ENCODE data around the gene SYN1. TPM values are rescaled to one million over a fixed set of nuclear protein-coding genes. Genes with fewer than 3 reads are reported as not detected.

The SYN1 gene
- total and polyA plus RNA-seq, 7 donors, result 0.16 to 1.6 (median 1.0) TPM; not detected in 1

DNA sequence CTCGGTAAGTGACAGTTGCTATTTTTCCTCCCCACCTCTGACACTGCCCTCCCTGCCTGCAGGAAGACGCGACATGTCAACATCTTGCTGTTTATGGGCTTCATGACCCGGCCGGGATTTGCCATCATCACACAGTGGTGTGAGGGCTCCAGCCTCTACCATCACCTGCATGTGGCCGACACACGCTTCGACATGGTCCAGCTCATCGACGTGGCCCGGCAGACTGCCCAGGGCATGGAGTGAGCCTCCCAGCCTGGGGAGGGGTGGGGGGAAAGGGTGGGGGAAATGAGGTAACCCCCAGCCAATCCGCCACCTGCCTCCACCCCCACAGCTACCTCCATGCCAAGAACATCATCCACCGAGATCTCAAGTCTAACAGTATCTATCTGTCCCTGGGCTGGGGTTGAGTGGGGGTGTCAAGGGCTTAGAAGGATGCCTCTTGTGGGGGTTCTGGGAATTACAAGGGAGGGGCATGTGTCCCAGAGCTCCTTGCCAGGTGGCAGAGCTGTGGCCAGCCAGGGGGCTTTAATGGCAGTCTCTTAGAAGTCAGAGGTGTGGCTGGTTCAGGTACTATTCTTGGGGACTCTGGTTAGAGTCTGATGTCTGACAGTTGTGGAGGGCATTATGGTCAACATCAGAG, 50.9 kb downstream of the SYN1 start:
- peaks cover 0 to 63% (median 26%) of the 10 kb centered on the region in 4 donors for H3K36me3 ChIP-seq
- intact Hi-C loops (cut with DNase I), result no loop called here
- DNase-seq, result no peak

DNA sequence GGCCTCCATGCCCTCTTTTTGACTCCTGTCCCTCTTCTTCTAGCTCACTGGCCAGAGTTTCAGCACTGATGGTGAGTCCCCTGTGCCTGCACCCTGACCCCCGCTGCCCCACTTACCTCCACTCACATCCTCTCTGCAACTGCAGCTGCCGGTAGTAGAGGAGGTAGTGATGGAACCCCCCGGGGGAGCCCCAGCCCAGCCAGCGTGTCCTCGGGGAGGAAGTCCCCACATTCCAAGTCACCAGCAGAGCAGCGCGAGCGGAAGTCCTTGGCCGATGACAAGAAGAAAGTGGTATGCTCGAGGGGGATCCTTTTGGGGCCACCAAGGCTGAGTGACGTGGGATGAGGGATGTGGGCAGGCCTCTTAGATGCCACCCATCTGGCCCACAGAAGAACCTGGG, 52.8 kb downstream of the SYN1 start:
- H3K36me3 ChIP-seq, result peaks cover 0 to 70% (median 26%) of the 10 kb centered on the region in 4 donors
- intact Hi-C loops (cut with DNase I), result no loop called here
- no peak overlapping the region for H3K27ac ChIP-seq
- TF ChIP-seq POLR2A (IDR thresholded peaks at IDR 0.05), result no peak
- no peak for TF ChIP-seq POLR2AphosphoS5 (IDR thresholded peaks at IDR 0.05)
- TF ChIP-seq, protein P1, sequence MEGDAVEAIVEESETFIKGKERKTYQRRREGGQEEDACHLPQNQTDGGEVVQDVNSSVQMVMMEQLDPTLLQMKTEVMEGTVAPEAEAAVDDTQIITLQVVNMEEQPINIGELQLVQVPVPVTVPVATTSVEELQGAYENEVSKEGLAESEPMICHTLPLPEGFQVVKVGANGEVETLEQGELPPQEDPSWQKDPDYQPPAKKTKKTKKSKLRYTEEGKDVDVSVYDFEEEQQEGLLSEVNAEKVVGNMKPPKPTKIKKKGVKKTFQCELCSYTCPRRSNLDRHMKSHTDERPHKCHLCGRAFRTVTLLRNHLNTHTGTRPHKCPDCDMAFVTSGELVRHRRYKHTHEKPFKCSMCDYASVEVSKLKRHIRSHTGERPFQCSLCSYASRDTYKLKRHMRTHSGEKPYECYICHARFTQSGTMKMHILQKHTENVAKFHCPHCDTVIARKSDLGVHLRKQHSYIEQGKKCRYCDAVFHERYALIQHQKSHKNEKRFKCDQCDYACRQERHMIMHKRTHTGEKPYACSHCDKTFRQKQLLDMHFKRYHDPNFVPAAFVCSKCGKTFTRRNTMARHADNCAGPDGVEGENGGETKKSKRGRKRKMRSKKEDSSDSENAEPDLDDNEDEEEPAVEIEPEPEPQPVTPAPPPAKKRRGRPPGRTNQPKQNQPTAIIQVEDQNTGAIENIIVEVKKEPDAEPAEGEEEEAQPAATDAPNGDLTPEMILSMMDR (IDR thresholded peaks at IDR 0.05), result no peak
- no peak for TF ChIP-seq EP300 (IDR thresholded peaks at IDR 0.05)
- no peak for DNase-seq
- WGBS, 2 donors, result 76 to 90% methylated on average over 11 of the region's 11 CpGs
- peaks cover 0 to 12% (median 10%) of the 10 kb centered on the region in 4 donors for H3K4me1 ChIP-seq
- no peaks in the 10 kb centered on the region for H3K27me3 ChIP-seq
- H3K4me3 ChIP-seq, result no peak overlapping the region
- H3K9me3 ChIP-seq, result no peaks in the 10 kb centered on the region

More for the DNA sequence above, 50.9 kb downstream of the SYN1 start:
- Histone ChIP-seq H3K27ac (no peak overlapping the region), H3K9me3 (no peaks in the 10 kb centered on the region), H3K4me3 (no peak overlapping the region), H3K4me1 (peaks cover 0 to 4% (median 2%) of the 10 kb centered on the region in 4 donors), H3K27me3 (no peaks in the 10 kb centered on the region)
- 89 to 93% methylated on average over 13 of the region's 13 CpGs for WGBS, 2 donors
- TF ChIP-seq POLR2A (IDR thresholded peaks at IDR 0.05), result no peak
- TF ChIP-seq, protein P1 (IDR thresholded peaks at IDR 0.05), result peak in 1 of 4 experiments; percentile 16

DNA sequence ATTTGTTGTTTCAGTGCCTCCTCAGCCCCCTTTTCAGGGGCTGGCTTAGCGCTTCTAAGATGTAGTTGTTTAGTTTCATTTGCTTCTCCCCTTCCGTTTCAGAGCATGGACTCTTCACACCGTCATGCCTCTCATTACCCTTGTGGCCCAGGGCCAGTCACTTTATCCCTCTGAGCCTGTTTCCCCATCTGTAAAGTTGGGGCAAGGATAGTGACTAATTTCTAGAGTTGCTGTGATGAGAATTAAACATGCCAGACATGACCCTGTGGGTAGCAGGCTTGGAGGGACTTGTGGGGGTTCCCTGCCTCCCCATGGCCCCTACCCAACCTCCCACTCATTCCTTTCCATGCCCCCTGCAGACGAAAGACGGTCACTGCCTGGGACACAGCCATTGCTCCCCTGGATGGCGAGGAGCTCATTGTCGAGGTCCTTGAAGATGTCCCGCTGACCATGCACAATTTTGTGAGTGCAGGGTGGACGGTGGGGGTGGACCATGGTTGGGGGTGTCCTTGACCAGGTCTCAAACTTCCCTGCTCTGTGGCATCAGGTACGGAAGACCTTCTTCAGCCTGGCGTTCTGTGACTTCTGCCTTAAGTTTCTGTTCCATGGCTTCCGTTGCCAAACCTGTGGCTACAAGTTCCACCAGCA, 55.1 kb downstream of the SYN1 start:
- 86% methylated on average over 12 of the region's 12 CpGs for WGBS, 2 donors
- Histone ChIP-seq H3K27me3 (peaks cover 0 to 3% (median 0%) of the 10 kb centered on the region in 3 donors), H3K27ac (no peak overlapping the region), H3K4me1 (peaks cover 0 to 12% (median 11%) of the 10 kb centered on the region in 4 donors), H3K4me3 (no peak overlapping the region), H3K36me3 (peaks cover 0 to 56% (median 22%) of the 10 kb centered on the region in 4 donors), H3K9me3 (no peaks in the 10 kb centered on the region)
- TF ChIP-seq EP300 (IDR thresholded peaks at IDR 0.05), result no peak
- TF ChIP-seq POLR2A (IDR thresholded peaks at IDR 0.05), result no peak
- intact Hi-C loops (cut with DNase I), result loop anchor here (5.0 kb wide), 1 partner anchor 83 kb away; no protein-coding TSS in a partner anchor
- no peak for DNase-seq

DNA sequence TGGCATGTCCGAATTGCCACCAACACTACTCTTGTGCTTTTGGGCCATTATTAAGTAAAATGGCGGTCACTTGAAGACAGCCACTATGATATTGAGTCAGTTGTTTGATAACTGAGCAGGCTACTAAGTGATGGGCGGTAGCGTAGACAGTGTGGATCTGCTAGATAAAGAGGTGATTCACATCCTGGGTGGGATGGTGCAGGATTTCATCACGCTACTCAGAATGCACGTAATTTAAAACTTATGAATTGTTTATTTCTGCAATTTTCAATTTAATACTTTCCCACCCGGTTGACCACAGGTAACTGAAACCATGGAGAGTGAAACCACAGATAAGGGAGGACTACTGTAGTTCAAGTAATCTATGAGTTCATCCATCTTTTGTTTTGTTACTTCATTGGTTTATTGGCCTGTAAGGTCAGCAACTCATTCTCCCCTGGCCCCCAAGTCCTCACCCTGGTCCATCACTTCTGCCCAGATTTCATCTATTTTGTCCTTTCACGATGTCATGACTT, 55.8 kb downstream of the SYN1 start:
- no peak overlapping the region for H3K27ac ChIP-seq
- peaks cover 0 to 49% (median 18%) of the 10 kb centered on the region in 4 donors for H3K36me3 ChIP-seq
- 87 to 89% methylated on average over 8 of the region's 8 CpGs for WGBS, 2 donors
- no peak overlapping the region for H3K4me3 ChIP-seq
- intact Hi-C loops (cut with DNase I), result loop anchor here (5.0 kb wide), 1 partner anchor 83 kb away; no protein-coding TSS in a partner anchor
- H3K4me1 ChIP-seq, result peaks cover 0 to 12% (median 11%) of the 10 kb centered on the region in 4 donors
- TF ChIP-seq POLR2AphosphoS5 (IDR thresholded peaks at IDR 0.05) (no peak), POLR2A (IDR thresholded peaks at IDR 0.05) (no peak)
- TF ChIP-seq, protein P1 (IDR thresholded peaks at IDR 0.05), result no peak
- H3K27me3 ChIP-seq, result peaks cover 0 to 3% (median 0%) of the 10 kb centered on the region in 3 donors
- no peaks in the 10 kb centered on the region for H3K9me3 ChIP-seq
- DNase-seq, result no peak

DNA sequence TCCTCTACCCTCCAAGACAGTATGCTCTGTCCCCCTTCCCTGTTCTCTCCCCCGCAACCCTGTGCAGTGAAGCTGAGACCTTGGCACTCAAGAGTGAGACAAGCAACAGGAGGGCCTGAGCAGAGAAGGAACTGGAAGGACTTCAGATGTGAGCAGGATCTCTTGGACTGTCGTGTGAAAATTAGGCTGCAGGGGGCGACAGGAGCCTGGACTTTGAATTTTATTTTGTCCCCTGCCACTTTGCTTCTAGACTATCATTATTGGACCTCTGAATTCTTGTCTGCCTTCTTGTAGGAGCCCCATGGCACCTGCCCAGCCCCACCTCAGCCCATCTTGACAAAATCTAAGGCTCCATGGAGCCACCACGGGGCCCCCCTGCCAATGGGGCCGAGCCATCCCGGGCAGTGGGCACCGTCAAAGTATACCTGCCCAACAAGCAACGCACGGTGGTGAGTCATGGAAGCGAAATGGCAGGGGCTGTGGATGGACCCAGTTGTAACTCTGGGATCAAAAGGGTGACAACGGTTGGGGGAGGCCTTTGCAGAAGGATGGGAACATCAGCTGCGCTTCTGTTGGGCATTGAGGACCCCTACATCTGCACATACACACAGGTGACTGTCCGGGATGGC, 56.9 kb downstream of the SYN1 start:
- Histone ChIP-seq H3K4me3 (no peak overlapping the region), H3K27me3 (peaks cover 0 to 3% (median 0%) of the 10 kb centered on the region in 3 donors), H3K27ac (no peak overlapping the region), H3K36me3 (peaks cover 0 to 39% (median 13%) of the 10 kb centered on the region in 4 donors), H3K9me3 (no peaks in the 10 kb centered on the region), H3K4me1 (peaks cover 0 to 12% (median 11%) of the 10 kb centered on the region in 4 donors)
- intact Hi-C loops (cut with DNase I), result loop anchor here (5.0 kb wide), 1 partner anchor 85 kb away; no protein-coding TSS in a partner anchor
- no peak for TF ChIP-seq EP300 (IDR thresholded peaks at IDR 0.05)
- TF ChIP-seq POLR2AphosphoS5 (IDR thresholded peaks at IDR 0.05), result no peak
- TF ChIP-seq, protein P1 (IDR thresholded peaks at IDR 0.05), result peak in 1 of 4 experiments; percentile 7
- TF ChIP-seq POLR2A (IDR thresholded peaks at IDR 0.05), result no peak
- WGBS, 2 donors, result 75 to 84% methylated on average over 13 of the region's 13 CpGs
- DNase-seq, result no peak

Measured in sigmoid colon (tissue), 7 donors.